ENCODE results near the gene POPDC2. TPM values are rescaled to one million over a fixed set of nuclear protein-coding genes. Genes with fewer than 3 reads are reported as not detected.

The POPDC2 gene
- total RNA-seq, 2 experiments from 2014 or later: 2.1 to 2.3 TPM

DNA sequence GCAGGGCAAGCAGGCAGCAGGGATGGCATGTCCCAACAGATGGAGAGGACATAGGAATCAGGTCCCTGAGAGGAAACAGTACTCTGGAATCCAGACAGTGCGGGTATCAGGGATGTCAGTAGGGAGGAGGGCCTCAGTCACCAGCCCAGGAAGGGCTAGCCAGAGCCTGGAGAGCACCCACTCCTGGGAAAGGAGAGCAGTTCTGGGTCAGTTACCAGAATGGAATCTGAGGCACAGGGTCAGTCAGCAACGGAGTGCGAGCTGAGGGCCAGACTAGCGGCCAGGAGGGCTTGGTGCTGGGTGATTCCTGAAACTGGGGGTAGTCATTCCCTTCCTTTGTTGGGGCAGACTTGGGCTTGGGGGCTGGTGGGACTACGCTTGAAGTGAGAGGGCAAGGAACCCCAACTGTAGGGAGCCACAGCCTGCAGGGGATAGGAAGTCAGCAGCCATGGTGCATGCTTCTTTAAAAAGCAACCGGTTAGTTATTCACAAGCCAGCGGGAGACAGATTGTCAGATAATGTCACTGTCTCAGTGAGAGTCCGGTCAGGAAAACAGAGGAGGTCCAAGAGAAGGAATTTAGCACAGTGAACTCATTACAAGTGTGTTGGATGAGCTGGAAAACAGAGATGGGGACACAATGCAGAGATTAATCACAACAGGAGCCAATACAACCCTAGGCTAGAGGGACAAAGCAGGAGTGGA is 34.8 kb downstream of the POPDC2 start:
- no peaks in the 10 kb centered on the region for H3K9me3 Mint-ChIP-seq
- no peak overlapping the region for H3K4me3 Mint-ChIP-seq
- no peak overlapping the region for H3K27ac Mint-ChIP-seq
- H3K4me1 Mint-ChIP-seq (ENCODE audit: low read depth): peaks cover 37% of the 10 kb centered on the region
- H3K36me3 Mint-ChIP-seq: no peaks in the 10 kb centered on the region
- DNase-seq: no peak
- H3K27me3 Mint-ChIP-seq: peaks cover 3% of the 10 kb centered on the region
- ChIA-PET CTCF (no interaction called here), POLR2A (no interaction called here)
- intact Hi-C loops (cut with micrococcal nuclease): no loop called here

DNA sequence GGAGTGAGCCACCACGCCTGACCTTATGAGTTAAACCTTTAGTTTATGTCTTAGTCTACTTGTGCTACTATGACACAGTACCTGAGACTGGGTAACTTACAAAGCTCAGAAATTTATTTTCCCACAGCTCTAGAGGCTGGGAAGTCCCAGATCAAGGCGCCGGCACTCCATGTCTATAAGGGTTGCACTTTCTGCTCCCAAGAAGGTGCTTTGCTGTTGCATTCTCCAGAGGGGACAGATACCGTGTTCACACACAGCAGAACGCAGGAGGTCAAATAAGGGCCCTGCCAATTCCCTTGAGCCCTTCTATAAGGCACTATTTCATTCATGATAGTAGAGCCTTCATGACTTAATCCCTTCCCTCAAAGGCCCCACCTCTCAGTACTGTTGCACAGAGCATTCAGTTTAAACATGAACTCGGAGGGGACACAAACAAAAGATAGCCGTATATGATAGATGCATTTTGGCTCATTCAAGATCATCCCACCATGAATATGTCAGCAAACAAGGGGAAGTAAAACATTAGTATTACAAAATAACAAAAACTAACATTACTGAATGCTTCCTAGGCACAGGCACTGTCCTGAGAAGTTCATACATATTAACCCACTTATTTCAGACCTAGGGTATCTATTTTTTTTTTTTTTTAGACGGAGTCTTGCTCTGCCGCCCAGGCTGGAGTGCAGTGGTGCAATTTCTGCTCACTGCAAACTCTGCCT is 36.2 kb downstream of the POPDC2 start:
- CTCF ChIA-PET: no interaction called here

DNA sequence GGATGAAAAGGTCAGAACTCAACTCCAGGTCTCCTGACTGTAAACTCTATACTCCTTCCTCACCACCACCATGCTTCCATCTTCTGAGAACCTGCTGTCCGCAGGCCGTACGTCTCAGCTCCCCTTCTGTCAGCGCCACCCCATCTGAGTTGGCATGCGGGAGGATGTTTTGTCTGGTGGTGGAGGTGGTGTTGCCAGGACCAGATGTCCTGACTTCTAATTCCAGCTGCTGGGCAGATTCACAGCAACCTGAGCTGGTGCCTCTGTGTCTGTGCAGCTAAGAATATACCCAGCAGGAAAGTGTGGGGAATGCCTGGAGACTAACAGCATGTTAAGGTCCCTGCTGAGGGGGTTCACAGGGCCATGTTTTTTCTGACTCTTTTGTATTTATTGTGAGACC is 39.5 kb downstream of the POPDC2 start:
- intact Hi-C loops (cut with micrococcal nuclease): no loop called here
- ChIA-PET CTCF (no interaction called here), POLR2A (no interaction called here)
- no peaks in the 10 kb centered on the region for H3K9me3 Mint-ChIP-seq
- no peak overlapping the region for H3K4me3 Mint-ChIP-seq
- DNase-seq: no peak
- no peaks in the 10 kb centered on the region for H3K4me1 Mint-ChIP-seq (ENCODE audit: low read depth)
- no peak overlapping the region for H3K27ac Mint-ChIP-seq
- H3K27me3 Mint-ChIP-seq: no peaks in the 10 kb centered on the region
- H3K36me3 Mint-ChIP-seq: no peaks in the 10 kb centered on the region

More for the DNA sequence above, 36.2 kb downstream of the POPDC2 start:
- Mint-ChIP-seq H3K9me3 (no peaks in the 10 kb centered on the region), H3K27me3 (peaks cover 3% of the 10 kb centered on the region), H3K4me3 (no peak overlapping the region), H3K4me1 (ENCODE audit: low read depth) (peaks cover 30% of the 10 kb centered on the region), H3K27ac (no peak overlapping the region), H3K36me3 (no peaks in the 10 kb centered on the region)
- POLR2A ChIA-PET: no interaction called here
- intact Hi-C loops (cut with micrococcal nuclease): no loop called here
- no peak for DNase-seq

DNA sequence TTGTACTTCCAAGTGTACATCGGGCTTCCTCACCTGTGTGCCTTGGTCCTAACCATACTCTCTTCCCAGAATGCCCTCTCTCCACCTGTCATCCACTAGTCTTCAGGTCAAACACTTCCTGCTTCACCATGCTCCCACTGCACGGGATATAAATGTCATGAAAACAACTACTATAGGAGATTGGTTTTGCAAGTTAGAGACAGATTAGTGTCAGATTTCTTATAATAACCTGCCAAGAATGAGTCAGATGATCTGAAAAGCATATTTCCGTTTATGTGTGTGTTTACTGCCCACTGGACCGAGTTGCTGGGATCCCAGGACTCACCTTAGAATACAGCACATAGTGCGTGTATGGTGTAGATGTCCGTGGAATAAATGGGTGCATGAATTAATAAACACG is 41.3 kb downstream of the POPDC2 start:
- Mint-ChIP-seq H3K36me3 (no peaks in the 10 kb centered on the region), H3K4me1 (ENCODE audit: low read depth) (no peaks in the 10 kb centered on the region), H3K27me3 (no peaks in the 10 kb centered on the region), H3K27ac (no peak overlapping the region), H3K9me3 (no peaks in the 10 kb centered on the region), H3K4me3 (no peak overlapping the region)
- intact Hi-C loops (cut with micrococcal nuclease): no loop called here
- CTCF ChIA-PET: no interaction called here
- DNase-seq: no peak
- POLR2A ChIA-PET: no interaction called here

GRCh38 chr3:119616056-119616455 is 44.3 kb downstream of the POPDC2 start:
- POLR2A ChIA-PET: no interaction called here
- Mint-ChIP-seq H3K4me3 (no peak overlapping the region), H3K4me1 (ENCODE audit: low read depth) (no peaks in the 10 kb centered on the region), H3K27me3 (peaks cover 8% of the 10 kb centered on the region), H3K27ac (no peak overlapping the region), H3K9me3 (no peaks in the 10 kb centered on the region), H3K36me3 (no peaks in the 10 kb centered on the region)
- CTCF ChIA-PET: no interaction called here
- intact Hi-C loops (cut with micrococcal nuclease): no loop called here
- DNase-seq: no peak

DNA sequence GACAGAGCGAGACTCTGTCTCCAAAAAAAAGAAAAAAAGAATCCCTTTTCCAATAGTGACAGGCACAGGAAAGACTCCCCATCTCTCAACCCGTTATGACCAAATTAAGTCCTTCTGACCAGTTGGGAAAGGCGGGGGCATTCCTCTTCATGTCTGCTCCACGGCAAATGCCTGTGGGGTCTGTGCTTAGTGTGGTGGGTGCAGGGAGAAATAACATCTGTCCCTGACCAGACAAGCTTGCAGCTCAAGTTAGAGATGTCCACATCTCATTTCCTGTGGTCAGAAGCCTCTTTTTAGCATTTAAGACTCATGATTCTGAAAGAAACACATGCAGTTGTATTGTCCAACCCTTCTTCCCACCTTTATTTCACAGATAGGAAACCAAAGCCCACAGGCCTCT is 46.5 kb downstream of the POPDC2 start:
- Mint-ChIP-seq H3K9me3 (no peaks in the 10 kb centered on the region), H3K36me3 (no peaks in the 10 kb centered on the region), H3K4me1 (ENCODE audit: low read depth) (no peaks in the 10 kb centered on the region), H3K4me3 (no peak overlapping the region), H3K27ac (no peak overlapping the region), H3K27me3 (peaks cover 12% of the 10 kb centered on the region)
- ChIA-PET CTCF (interaction anchor here (2.4 kb wide), 1 partner anchor 13 kb away, joined by 7 read pairs; no protein-coding TSS in a partner anchor), POLR2A (no interaction called here)
- DNase-seq: no peak
- intact Hi-C loops (cut with micrococcal nuclease): no loop called here

DNA sequence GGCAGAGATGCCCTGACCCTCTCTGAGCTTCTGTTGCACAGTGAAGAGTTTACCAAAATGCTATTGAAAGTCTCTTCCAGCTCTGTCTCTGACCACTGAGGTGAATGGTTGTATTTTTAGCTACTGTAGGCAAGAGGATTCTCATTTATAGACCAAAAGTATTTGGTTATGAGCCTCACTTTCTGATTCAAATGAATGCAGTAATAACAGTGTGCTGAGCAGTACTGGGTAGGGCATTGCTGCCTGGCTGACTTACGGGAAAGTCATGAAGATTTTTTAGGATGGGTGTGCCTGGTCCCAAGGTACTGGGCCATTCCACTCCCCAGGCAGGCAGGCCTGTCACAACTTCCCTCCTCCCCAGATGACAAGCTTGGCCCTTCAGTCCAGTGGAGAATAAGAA is 47.2 kb downstream of the POPDC2 start:
- POLR2A ChIA-PET: no interaction called here
- no peaks in the 10 kb centered on the region for H3K9me3 Mint-ChIP-seq
- no peaks in the 10 kb centered on the region for H3K36me3 Mint-ChIP-seq
- no peak for DNase-seq
- H3K27ac Mint-ChIP-seq: no peak overlapping the region
- no peak overlapping the region for H3K4me3 Mint-ChIP-seq
- CTCF ChIA-PET: interaction anchor here (2.4 kb wide), 1 partner anchor 13 kb away, joined by 7 read pairs; no protein-coding TSS in a partner anchor
- no peaks in the 10 kb centered on the region for H3K4me1 Mint-ChIP-seq (ENCODE audit: low read depth)
- H3K27me3 Mint-ChIP-seq: peaks cover 12% of the 10 kb centered on the region
- intact Hi-C loops (cut with micrococcal nuclease): no loop called here

DNA sequence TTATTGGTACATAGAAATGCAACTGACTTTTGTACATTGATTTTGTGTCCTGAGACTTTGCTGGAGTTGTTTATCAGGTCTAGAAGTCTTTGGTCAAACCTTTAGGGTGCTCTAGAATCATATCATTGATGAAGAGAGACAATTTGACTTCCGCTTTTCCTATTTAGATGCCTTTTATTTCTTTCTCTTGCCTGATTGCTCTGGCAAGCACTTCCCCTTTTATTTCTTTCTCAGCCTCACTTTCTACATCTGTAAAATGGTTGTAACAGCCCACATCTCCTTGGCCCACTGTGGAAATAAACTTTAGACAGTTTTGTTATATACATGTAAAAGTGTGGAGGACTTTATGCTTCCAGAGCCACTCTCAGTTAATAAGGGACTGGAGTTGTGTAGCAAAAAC is 48.7 kb downstream of the POPDC2 start:
- CTCF ChIA-PET: interaction anchor here (1.0 kb wide), 1 partner anchor 11 kb away, joined by 3 read pairs; no protein-coding TSS in a partner anchor
- no peak overlapping the region for H3K4me3 Mint-ChIP-seq
- intact Hi-C loops (cut with micrococcal nuclease): no loop called here
- peaks cover 12% of the 10 kb centered on the region for H3K27me3 Mint-ChIP-seq
- no peaks in the 10 kb centered on the region for H3K4me1 Mint-ChIP-seq (ENCODE audit: low read depth)
- DNase-seq: no peak
- POLR2A ChIA-PET: no interaction called here
- H3K27ac Mint-ChIP-seq: no peak overlapping the region
- H3K9me3 Mint-ChIP-seq: no peaks in the 10 kb centered on the region
- no peaks in the 10 kb centered on the region for H3K36me3 Mint-ChIP-seq

GRCh38 chr3:119609301-119609700 is 51.1 kb downstream of the POPDC2 start:
- POLR2A ChIA-PET: no interaction called here
- intact Hi-C loops (cut with micrococcal nuclease): no loop called here
- Mint-ChIP-seq H3K4me1 (ENCODE audit: low read depth) (peaks cover 3% of the 10 kb centered on the region), H3K9me3 (no peaks in the 10 kb centered on the region), H3K27ac (no peak overlapping the region), H3K36me3 (no peaks in the 10 kb centered on the region), H3K27me3 (peaks cover 13% of the 10 kb centered on the region), H3K4me3 (no peak overlapping the region)
- CTCF ChIA-PET: no interaction called here
- DNase-seq: no peak

DNA sequence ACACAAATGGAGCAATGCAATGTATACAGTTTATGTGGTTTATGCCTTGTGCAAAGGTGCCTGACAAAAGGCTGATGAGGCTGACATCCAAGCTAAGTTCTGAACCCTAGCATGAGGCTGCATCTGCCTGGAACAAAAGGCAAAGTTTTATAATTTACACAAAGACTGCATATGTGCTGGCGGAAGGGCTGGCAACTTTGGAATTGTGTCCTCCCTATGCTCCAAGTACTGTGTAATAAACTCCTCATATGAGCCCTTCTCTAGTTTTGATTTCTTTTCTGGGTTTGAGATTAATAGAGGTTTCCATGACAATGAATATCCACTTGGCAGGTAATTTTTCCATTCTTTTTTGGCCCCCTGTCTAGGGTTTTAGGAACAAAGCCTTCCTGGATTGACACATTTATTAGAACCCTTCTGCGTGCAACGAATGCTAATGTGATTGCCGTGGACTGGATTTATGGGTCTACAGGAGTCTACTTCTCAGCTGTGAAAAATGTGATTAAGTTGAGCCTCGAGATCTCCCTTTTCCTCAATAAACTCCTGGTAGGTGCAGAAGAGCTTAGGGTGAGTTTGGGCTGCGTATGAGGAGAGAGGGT is 51.9 kb downstream of the POPDC2 start:
- H3K9me3 Mint-ChIP-seq: no peaks in the 10 kb centered on the region
- H3K4me3 Mint-ChIP-seq: no peak overlapping the region
- DNase-seq: no peak
- ChIA-PET CTCF (interaction anchor here (0.6 kb wide), 1 partner anchor 13 kb away, joined by 3 read pairs; no protein-coding TSS in a partner anchor), POLR2A (no interaction called here)
- intact Hi-C loops (cut with micrococcal nuclease): no loop called here
- no peak overlapping the region for H3K27ac Mint-ChIP-seq
- H3K4me1 Mint-ChIP-seq (ENCODE audit: low read depth): peaks cover 3% of the 10 kb centered on the region
- peaks cover 14% of the 10 kb centered on the region for H3K27me3 Mint-ChIP-seq
- H3K36me3 Mint-ChIP-seq: no peaks in the 10 kb centered on the region

DNA sequence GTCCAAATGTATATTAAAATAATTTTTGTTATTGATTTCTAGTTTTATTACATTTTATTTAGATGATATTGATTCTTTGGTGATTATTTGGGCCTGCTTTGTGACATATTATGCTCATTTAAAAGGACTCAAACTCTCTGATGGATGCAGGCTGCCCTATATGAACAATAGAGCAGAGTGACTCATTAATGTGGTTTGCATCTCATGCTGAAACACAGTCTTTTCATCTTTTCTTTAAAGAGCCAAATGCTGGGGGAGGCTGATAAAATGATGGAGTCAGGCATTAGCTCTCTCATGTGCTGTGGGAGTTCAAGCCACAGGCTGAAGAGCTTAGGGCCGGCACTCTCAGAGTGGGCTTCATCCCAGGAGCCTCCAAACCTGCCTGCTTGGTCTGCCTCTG is 55.5 kb downstream of the POPDC2 start:
- intact Hi-C loops (cut with micrococcal nuclease): no loop called here
- Mint-ChIP-seq H3K9me3 (no peaks in the 10 kb centered on the region), H3K27me3 (peaks cover 6% of the 10 kb centered on the region), H3K4me1 (ENCODE audit: low read depth) (peaks cover 7% of the 10 kb centered on the region), H3K36me3 (no peaks in the 10 kb centered on the region), H3K4me3 (no peak overlapping the region), H3K27ac (no peak overlapping the region)
- POLR2A ChIA-PET: no interaction called here
- CTCF ChIA-PET: no interaction called here
- no peak for DNase-seq

- ChIA-PET POLR2A (no interaction called here), CTCF (interaction anchor here (2.9 to 4.1 kb wide), 2 partner anchors 21 to 77 kb away, joined by 16 to 27 read pairs; no protein-coding TSS in a partner anchor)
- intact Hi-C loops (cut with micrococcal nuclease): no loop called here
- peaks cover 20% of the 10 kb centered on the region for H3K4me1 Mint-ChIP-seq (ENCODE audit: low read depth)
- H3K4me3 Mint-ChIP-seq: no peak overlapping the region
- no peak overlapping the region for H3K27ac Mint-ChIP-seq
- no peaks in the 10 kb centered on the region for H3K9me3 Mint-ChIP-seq
- DNase-seq: no peak
- H3K27me3 Mint-ChIP-seq: peaks cover 2% of the 10 kb centered on the region
- H3K36me3 Mint-ChIP-seq: no peaks in the 10 kb centered on the region
Observed at GRCh38 chr3:119602676-119603075, 57.7 kb downstream of the POPDC2 start.
